ENCODE data around the gene CYP2A6.
"Not testable (repeated sequence)": the region's sequence is repeated elsewhere in the genome, so short reads cannot be mapped to it uniquely, and the experiment has no call there.

CYP2A6 gene

DNA sequence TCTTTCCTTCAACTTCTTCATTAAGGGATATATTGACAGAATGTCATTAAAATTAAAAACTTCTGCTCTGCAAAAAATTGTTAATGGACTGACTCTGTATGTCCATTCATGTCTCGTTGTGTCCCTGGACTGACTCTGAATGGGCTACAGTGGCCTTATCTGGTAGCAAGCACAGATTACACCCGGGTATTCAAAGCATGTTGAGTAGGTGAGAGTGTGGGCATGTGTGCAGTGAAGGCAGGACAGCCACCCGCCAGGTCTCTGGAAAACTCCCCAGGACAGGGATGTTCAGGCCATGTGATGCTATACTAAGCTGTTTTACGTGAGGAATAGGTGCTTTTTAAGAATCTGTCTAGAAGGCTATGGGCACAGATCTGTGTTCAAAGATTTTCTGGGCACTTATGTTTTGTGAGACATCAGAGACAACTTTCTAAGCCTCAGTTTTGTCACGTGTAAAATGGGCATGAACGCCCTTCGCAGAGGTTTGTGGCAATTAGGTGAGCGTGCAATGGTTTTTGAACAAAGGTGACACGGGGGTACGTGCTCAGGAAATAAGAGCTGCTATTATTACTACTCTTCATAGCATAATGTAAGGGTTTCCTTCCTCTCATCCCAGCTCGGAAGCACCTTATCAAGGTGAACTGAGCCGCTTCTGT, 7.1 kb downstream of the CYP2A6 start:
- not testable (repeated sequence) for DNase-seq

DNA sequence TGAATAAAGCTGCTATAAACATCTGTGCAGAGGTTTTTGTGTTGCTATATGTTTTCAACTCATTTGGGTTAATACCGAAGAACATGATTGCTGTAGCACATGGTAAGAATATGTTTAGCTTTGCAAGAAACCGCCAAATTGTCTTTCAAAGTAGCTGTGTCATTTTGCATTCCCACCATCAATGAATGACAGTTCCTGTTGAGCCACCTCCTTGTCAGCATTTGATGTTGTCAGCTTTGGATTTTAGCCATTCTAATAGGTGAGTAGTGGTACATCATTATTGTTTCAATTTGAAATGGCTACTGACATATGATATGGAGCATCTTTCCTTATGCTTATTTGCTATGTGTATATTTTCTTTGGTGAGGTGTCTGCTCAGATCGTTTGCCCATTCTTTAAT, 8.2 kb downstream of the CYP2A6 start:
- not testable (repeated sequence) for DNase-seq

DNA sequence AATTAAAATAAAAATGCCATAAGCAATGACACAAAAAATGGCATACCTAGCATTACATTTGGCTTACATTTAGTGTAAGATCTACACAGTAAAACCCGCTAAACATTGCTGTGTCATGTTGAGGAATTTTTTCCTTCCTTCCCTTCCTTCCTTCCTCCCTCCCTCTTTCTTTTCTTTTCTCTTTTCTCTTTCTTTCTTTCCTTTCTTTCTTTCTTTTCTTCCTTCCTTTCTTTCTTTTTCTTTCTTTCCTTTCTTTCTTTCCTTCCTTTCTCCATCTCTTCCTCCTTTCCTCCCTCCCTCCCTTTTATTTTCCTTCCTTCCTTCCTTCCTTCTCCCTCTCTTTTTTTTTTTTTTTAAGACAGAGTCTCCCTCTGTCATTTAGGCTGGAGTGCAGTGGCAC, 11.8 kb downstream of the CYP2A6 start:
- DNase-seq, result not testable (repeated sequence)

DNA sequence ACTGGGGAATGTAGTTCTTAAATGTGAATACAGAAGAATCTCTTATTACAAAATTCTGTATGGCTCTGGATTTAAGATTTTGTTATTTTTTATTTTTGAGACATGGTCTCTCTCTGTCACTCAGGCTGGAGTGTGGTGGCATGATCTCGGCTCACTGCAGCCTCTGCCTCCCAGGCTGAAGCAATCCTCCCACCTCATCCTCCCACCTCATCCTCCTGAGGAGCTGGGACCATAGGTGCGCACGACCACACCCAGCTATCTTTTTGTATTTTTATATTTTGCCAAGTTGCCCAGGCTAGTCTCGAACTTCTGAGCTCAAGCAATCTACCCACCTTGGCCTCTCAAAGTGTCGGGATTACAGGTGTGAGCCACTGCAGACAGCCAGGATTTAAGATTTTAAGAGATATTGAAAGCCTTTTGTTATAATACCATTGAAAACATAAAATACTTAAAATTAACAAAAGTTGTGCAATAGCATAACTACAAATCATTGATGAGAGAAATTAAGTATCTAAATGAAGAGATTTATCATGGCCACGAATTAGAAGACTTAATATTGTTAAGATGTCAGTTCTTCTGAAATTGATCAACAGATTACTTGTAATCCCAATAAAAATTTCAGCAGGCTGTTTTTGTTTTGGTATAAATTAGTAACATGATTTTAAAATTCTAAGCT, 13.4 kb downstream of the CYP2A6 start:
- no peak for DNase-seq

GRCh38 chr19:40833728-40834533, 16.3 kb downstream of the CYP2A6 start:
- DNase-seq, result not testable (repeated sequence)

DNA sequence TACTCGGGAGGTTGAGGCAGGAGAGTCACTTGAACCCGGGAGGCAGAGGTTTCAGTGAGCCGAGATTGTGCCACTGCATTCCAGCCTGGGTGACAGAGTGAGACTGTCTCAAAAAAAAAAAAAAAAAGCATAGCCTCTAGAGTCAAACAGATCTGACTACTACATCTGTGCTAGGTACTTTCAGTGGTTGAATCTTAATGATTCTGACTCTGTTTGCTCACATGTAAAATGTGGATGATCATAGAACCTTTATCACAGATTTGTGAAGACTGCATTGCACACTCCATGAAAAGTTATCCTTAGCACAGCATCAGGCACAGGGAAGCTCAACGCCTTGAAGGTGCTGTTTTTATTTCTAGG, 17.8 kb downstream of the CYP2A6 start:
- not testable (repeated sequence) for DNase-seq

DNA sequence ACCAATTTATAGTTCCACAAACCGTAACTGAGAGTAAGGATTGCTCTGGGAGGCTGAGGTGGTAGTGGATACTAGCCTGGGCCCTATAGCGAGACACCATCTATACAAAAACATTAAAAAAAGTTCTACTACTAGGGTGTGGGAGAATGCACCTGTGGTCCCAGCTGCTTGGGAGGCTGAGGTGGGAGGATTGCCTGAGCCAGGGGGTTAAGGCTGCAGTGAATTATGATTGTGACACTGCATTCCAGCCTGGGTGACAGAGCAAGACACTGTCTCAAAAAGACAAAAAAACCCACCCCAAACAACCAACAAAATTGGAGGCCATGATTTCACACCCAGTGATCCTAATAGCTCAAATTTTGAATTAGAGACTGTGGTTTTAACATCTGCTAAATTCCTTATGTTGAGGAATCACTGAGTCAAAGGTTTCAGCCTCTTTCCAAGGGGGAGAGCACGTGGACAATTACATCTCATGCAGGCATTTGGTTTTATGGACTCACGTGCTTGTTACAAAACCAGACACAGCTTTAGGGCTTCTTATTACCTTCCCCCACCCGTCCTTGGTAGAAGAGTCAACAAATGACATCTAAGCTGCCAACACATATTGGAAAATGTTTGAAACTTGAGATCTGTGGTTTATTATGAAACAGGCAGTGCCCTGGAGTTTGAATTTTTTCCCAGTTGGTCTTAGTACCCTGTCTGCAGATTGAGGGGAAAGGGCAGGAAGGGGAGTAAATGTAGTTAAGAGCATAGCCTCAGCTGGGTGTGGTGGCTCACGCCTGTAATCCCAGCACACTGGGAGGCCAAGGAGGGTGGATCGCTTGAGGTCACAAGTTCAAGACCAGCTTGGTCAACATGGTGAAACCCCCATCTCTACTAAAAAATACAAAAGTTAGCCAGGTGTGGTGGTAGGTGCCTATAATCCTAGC, 18.5 kb downstream of the CYP2A6 start:
- DNase-seq, result no peak

- not testable (repeated sequence) for DNase-seq
Measured at GRCh38 chr19:40830741-40831140, 19.5 kb downstream of the CYP2A6 start.

DNA sequence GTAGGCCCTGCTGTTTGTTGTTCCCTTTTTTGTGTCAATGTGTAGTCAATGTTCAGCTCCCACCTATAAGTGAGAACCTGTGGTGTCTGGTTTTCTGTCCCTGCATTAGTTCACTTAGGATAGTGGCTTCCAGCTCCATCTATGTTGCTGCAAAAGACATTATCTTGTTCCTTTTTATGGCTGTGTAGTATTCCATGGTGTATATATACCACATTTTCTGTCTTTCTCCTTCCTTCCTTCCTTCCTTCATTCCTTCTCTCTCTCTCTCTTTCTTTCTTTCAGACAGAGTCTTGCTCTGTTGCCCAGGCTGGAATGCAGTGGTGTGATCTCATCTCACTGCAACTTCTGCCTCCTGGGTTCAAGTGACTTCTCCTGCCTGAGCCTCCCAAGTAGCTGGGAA, 21.0 kb downstream of the CYP2A6 start:
- DNase-seq, result no peak

DNA sequence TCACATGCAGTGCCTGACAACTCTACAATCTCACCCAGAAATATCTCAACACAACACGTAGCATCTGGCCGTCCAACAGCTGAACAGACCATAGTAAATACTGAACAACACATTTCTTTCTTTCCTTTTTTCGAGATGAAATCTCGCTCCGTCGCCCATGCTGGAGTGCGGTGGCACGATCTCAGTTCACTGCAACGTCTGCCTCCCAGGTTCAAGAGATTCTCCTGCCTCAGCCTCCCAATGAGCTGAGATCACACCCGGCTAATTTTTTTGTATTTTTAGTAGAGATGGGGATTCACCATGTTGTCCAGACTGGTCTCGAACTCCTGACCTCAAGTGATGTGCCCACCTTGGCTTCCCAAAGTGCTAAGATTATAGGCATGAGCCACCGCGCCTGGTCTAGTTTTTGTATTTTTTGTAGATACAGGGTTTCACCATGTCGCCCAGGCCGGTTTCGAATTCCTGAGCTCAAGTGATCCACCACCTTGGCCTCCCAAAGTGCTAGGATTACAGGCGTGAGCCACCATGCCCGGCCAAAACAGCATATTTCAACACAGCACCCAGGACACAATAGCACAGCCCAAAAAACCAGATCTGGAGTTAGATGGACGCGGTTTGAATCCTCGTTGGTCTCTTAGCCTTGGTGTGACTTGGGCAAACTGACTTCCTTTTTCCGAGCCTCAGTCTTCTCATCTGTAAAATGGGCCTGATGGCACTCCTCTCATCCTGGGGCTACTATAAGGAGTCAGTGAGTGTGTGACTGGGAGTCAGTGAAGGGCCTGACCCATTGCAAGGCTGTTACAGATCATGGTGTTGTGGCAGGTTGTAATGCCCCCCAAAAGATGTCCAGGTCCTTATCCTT, 22.6 kb downstream of the CYP2A6 start:
- no peak for DNase-seq

DNA sequence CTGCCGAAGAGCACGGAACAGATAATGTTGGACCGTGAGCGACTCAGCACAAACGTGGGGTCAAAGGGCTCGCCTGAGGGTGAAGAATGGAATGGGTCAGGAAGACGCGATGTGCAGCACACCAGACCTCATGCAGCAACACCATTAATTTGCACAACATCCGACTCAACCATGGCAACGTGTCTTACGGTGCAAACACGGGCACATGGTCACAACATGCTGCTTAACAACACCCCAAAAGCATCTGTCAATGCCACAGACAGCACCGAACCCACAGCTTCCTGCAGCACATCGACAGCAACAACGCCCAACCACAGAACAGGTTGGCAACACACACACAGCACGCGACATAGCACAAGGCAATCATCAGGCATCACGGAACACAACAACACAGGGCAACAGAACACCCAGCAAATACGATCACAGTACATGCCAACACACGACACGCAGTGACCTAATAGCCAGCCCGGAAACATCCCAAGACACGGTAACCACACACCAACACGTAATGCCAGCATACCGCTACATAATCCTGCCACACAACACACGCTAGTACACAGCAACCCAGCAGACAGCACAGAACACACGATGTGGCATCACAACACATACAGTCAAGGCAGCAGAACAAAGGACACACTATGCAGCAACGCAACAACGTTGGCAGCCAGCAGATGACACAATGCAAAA, 23.4 kb downstream of the CYP2A6 start:
- DNase-seq, result not testable (repeated sequence)

GRCh38 chr19:40826312-40826698, 23.9 kb downstream of the CYP2A6 start:
- not testable (repeated sequence) for DNase-seq

DNA sequence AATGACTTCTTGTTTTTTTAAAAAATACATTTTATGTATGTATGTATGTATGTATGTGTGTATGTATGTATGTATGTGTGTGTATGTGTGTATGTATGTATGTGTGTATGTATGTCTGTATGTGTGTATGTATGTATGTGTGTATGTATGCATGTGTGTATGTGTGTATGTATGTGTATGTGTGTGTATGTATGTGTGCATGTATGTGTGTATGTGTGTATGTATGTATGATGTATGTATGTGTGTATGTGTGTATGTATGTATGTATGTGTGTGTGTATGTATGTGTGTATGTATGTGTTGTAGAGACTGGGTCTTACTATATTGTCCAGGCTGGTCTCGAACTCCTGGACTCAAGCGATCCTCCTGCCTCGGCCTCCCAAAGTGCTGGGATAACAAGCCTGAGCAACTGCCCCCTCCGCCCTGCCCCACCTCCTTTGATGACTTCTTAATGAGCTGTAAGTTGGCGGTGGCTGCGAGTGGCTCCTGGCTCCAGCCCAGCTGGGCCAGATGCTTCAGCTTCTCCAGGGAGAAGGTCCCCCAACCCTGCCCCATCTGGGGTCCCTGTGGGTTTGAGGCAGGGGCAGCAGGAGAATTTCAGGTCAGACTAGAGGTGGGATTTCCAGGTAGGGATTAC, 24.7 kb downstream of the CYP2A6 start:
- DNase-seq, result not testable (repeated sequence)

GRCh38 chr19:40824916-40825315, 25.3 kb downstream of the CYP2A6 start:
- not testable (repeated sequence) for DNase-seq

GRCh38 chr19:40822704-40823553, 27.3 kb downstream of the CYP2A6 start:
- not testable (repeated sequence) for DNase-seq

- no peak for DNase-seq
Measured at GRCh38 chr19:40822161-40822560, 28.1 kb downstream of the CYP2A6 start.

- not testable (repeated sequence) for DNase-seq
Measured at GRCh38 chr19:40819479-40820234, 30.6 kb downstream of the CYP2A6 start.

- peak; percentile 71 for DNase-seq
Measured at GRCh38 chr19:40818480-40819399, 31.5 kb downstream of the CYP2A6 start.
